Muscle layer of colon (tissue), 2 donors: ENCODE results near the gene UNC45B.
"Not testable (repeated sequence)": the region's sequence is repeated elsewhere in the genome, so short reads cannot be mapped to it uniquely, and the experiment has no call there.

Source experiments
- H3K27ac ChIP-seq: one replicate; pipeline ENCODE4 v1.7.0; 2013; ENCODE audit warnings: low read depth, mild to moderate bottlenecking, low read length, moderate library complexity
- H3K27me3 ChIP-seq, 2 donors: one replicate each; pipeline ENCODE4 v1.7.0; 2013; ENCODE audit warnings: low read length in 2 of 2, mild to moderate bottlenecking in 2 of 2; ENCODE audit not compliant: insufficient read depth in 2 of 2, control insufficient read depth in 1 of 2
- H3K36me3 ChIP-seq: one replicate; pipeline ENCODE4 v1.7.0; 2013; ENCODE audit warnings: mild to moderate bottlenecking, low read length; ENCODE audit not compliant: insufficient read depth
- H3K4me1 ChIP-seq: one replicate; pipeline ENCODE4 v1.7.0; 2013; ENCODE audit warnings: mild to moderate bottlenecking, low read length; ENCODE audit not compliant: insufficient read depth
- H3K4me3 ChIP-seq, 2 donors: one replicate each; pipeline ENCODE4 v1.7.0; 2013; ENCODE audit warnings: low read length in 2 of 2, low read depth in 1 of 2, mild to moderate bottlenecking in 1 of 2, moderate library complexity in 1 of 2
- H3K9ac ChIP-seq: one replicate; pipeline ENCODE4 v1.7.0; 2013; ENCODE audit warnings: low read length
- H3K9me3 ChIP-seq: one replicate; pipeline ENCODE4 v1.7.0; 2013; ENCODE audit warnings: mild to moderate bottlenecking, low read length
- donor health status: abdominal sarcoma.
- donor health status: Adenocarcinoma of cecum.

The UNC45B gene

DNA sequence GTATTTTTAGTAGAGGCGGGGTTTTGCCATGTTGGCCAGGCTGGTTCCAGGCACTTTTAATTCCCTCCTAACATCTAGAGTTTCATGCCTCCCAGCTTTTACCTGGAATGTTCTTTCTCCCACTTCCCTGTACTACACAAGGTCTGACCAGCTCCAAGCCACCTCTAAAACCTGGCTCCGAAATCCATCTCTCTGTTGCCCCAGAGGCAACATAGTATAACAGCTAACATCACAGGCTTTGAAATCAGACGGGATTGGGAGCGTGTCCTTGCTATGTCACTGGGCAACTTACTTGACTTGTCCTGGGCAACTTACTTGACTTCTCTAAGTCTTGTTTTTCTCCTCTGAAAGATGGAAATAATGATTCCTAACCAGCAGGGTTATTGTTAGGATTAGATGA lies 15.1 kb downstream of the UNC45B start:
- H3K4me1 ChIP-seq, result no peaks in the 10 kb centered on the region
- H3K36me3 ChIP-seq, result no peaks in the 10 kb centered on the region
- no peaks in the 10 kb centered on the region for H3K9me3 ChIP-seq
- no peak overlapping the region for H3K4me3 ChIP-seq
- no peaks in the 10 kb centered on the region for H3K27me3 ChIP-seq
- no peak overlapping the region for H3K9ac ChIP-seq
- H3K27ac ChIP-seq, result no peak overlapping the region

- Histone ChIP-seq H3K9me3 (no peaks in the 10 kb centered on the region), H3K36me3 (no peaks in the 10 kb centered on the region), H3K4me3 (no peak overlapping the region), H3K27ac (no peak overlapping the region), H3K9ac (no peak overlapping the region), H3K27me3 (no peaks in the 10 kb centered on the region), H3K4me1 (no peaks in the 10 kb centered on the region)
Observed at GRCh38 chr17:35163886-35164285, 16.3 kb downstream of the UNC45B start.

- H3K9ac ChIP-seq, result no peak overlapping the region
- no peaks in the 10 kb centered on the region for H3K4me1 ChIP-seq
- H3K27ac ChIP-seq, result no peak overlapping the region
- no peaks in the 10 kb centered on the region for H3K27me3 ChIP-seq
- no peaks in the 10 kb centered on the region for H3K9me3 ChIP-seq
- H3K4me3 ChIP-seq, result no peak overlapping the region
- no peaks in the 10 kb centered on the region for H3K36me3 ChIP-seq
Observed at GRCh38 chr17:35164716-35165115, 17.1 kb downstream of the UNC45B start.

GRCh38 chr17:35166526-35166925 lies 18.9 kb downstream of the UNC45B start:
- H3K27me3 ChIP-seq, result no peaks in the 10 kb centered on the region
- H3K9me3 ChIP-seq, result no peaks in the 10 kb centered on the region
- no peaks in the 10 kb centered on the region for H3K4me1 ChIP-seq
- no peak overlapping the region for H3K9ac ChIP-seq
- no peak overlapping the region for H3K4me3 ChIP-seq
- H3K27ac ChIP-seq, result no peak overlapping the region
- no peaks in the 10 kb centered on the region for H3K36me3 ChIP-seq

DNA sequence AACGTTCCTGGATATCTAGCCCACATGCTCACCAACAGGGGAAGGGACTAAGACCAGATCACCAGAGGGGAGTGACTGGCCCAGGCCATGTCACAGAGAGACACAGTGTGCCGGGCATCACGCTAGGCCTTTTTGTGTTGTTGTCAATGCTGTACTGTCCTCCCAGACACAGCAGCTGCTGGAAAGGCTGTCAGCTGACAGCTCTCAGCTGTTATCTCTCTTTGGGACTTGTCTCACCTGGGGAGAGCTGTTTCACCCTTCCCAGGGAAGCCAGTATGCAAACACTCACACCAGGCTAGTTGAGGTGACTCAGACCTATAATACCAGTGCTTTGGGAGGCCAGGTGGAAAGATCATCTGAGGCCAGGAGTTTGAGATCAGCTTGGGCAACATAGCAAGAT lies 19.4 kb downstream of the UNC45B start:
- no peaks in the 10 kb centered on the region for H3K4me1 ChIP-seq
- H3K9ac ChIP-seq, result no peak overlapping the region
- H3K36me3 ChIP-seq, result no peaks in the 10 kb centered on the region
- H3K27me3 ChIP-seq, result no peaks in the 10 kb centered on the region
- H3K4me3 ChIP-seq, result no peak overlapping the region
- H3K27ac ChIP-seq, result no peak overlapping the region
- no peaks in the 10 kb centered on the region for H3K9me3 ChIP-seq

DNA sequence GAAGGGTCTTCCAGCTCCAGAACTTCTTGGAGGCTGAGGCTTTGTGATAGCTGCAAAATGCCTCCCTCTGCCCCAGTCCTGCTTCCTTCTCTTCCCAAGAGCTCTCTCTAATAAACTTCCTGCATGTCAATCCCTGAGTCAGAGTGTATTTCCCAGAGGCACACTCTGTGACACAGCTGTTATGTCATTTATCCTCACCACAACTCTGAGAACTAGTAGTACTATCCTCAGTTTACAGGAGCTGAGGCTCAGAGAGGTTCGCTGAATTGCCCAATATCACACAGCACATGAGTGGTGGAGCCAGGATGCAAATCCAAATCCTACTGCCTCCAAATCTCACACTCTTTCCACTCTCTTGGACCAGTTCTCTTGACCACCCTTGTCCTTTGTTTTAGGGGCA lies 20.0 kb downstream of the UNC45B start:
- H3K9me3 ChIP-seq, result no peaks in the 10 kb centered on the region
- no peak overlapping the region for H3K4me3 ChIP-seq
- H3K27me3 ChIP-seq, result no peaks in the 10 kb centered on the region
- H3K9ac ChIP-seq, result no peak overlapping the region
- no peaks in the 10 kb centered on the region for H3K4me1 ChIP-seq
- no peak overlapping the region for H3K27ac ChIP-seq
- H3K36me3 ChIP-seq, result no peaks in the 10 kb centered on the region

DNA sequence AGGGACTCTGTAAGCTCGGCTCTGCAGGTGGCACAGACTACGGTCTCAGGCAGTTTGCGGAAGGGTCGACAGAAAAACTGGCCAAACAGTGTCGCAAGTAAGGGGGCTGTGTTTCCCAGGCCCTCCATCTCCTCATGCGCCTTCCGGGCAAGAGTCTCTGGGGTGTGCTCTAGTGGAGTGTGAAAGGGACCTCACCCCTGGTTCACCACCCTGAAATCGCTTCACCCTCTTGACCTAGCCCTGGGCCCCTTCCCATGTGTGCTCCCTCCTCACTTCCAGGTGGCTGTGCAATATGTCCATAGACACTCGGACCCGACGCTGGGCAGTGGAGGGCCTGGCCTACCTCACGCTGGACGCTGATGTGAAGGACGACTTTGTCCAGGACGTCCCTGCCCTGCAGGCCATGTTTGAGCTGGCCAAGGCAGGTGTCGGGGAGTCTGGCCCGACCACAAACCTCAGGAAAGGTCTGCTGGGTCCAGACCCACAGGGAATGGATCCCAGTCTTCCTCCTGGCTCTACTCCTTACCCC lies 22.3 kb downstream of the UNC45B start:
- no peaks in the 10 kb centered on the region for H3K36me3 ChIP-seq
- H3K4me1 ChIP-seq, result no peaks in the 10 kb centered on the region
- no peaks in the 10 kb centered on the region for H3K27me3 ChIP-seq
- H3K4me3 ChIP-seq, result no peak overlapping the region
- H3K9ac ChIP-seq, result no peak overlapping the region
- H3K9me3 ChIP-seq, result no peaks in the 10 kb centered on the region
- H3K27ac ChIP-seq, result no peak overlapping the region

DNA sequence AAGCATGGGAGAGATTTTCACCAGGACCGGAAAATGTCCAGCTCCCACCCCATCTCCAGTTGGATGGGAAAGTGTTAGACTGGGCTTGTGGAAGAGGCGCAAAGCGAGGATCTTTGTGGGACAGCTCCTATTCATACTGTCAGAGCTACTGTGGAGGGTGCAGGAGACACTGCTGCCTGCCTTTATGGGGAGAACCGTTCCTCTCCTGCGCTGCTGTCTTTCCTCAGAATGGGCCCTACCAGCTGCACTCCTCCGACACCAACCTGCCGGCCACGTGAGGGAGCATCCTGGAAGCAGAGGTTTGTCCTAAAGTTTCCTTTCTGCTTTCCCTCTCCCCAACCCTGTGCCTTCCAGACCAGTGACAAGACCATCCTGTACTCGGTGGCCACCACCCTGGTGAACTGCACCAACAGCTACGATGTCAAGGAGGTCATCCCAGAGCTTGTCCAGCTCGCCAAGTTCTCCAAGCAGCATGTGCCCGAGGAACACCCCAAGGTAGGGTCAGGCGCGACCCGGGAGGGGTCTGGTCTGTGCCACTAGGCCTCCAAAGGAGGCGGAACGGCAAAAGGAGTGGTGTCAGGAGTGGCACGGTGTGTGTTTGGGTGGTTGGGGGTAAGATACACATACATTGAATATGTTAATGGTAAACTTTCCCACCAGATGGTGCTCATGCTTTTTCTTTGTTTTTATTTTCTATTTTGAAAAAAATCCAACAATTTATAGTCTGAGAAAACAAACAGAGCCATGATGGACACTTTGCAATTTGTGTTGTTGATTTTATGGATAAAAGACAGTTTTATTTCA lies 23.6 kb downstream of the UNC45B start:
- H3K4me1 ChIP-seq, result no peaks in the 10 kb centered on the region
- H3K9ac ChIP-seq, result no peak overlapping the region
- H3K36me3 ChIP-seq, result no peaks in the 10 kb centered on the region
- H3K9me3 ChIP-seq, result no peaks in the 10 kb centered on the region
- no peaks in the 10 kb centered on the region for H3K27me3 ChIP-seq
- H3K4me3 ChIP-seq, result no peak overlapping the region
- H3K27ac ChIP-seq, result no peak overlapping the region

GRCh38 chr17:35171834-35172233 lies 24.2 kb downstream of the UNC45B start:
- Histone ChIP-seq H3K9me3 (no peaks in the 10 kb centered on the region), H3K27me3 (no peaks in the 10 kb centered on the region), H3K4me3 (no peak overlapping the region), H3K4me1 (no peaks in the 10 kb centered on the region), H3K36me3 (no peaks in the 10 kb centered on the region), H3K9ac (no peak overlapping the region), H3K27ac (no peak overlapping the region)

GRCh38 chr17:35172321-35172720 lies 24.7 kb downstream of the UNC45B start:
- not testable (repeated sequence) for H3K9me3 ChIP-seq, H3K27ac ChIP-seq, H3K4me3 ChIP-seq, H3K4me1 ChIP-seq, H3K27me3 ChIP-seq, H3K36me3 ChIP-seq, H3K9ac ChIP-seq

GRCh38 chr17:35174835-35175334 lies 27.3 kb downstream of the UNC45B start:
- no peaks in the 10 kb centered on the region for H3K36me3 ChIP-seq
- H3K9me3 ChIP-seq, result no peaks in the 10 kb centered on the region
- no peak overlapping the region for H3K27ac ChIP-seq
- no peak overlapping the region for H3K4me3 ChIP-seq
- H3K4me1 ChIP-seq, result no peaks in the 10 kb centered on the region
- H3K27me3 ChIP-seq, result no peaks in the 10 kb centered on the region
- no peak overlapping the region for H3K9ac ChIP-seq
